Osteoblast (primary cell): ENCODE measurements around the gene NEUROD6. TPM values are rescaled to one million over a fixed set of nuclear protein-coding genes. Genes with fewer than 3 reads are reported as not detected.
A peak's percentile ranks its signal among the peaks of the same experiment; 100 is the strongest.

Source experiments
- DNase-seq: peaks from one replicate; pipeline ENCODE4 v3.0.0; 2011; ENCODE audit warnings: low spot score, mixed read lengths; ENCODE audit not compliant: insufficient read length; ENCODE audit errors: missing footprints
- H2AFZ ChIP-seq: 2 replicates; pipeline ENCODE4 v1.6.0; 2011; ENCODE audit warnings: mild to moderate bottlenecking, low read length
- H3K27ac ChIP-seq: 2 replicates; pipeline ENCODE4 v1.5.1; 2011; ENCODE audit warnings: mild to moderate bottlenecking, low read depth, low read length, moderate library complexity
- H3K27me3 ChIP-seq: 2 replicates; pipeline ENCODE4 v1.6.0; 2012; ENCODE audit warnings: mild to moderate bottlenecking, control low read depth, inconsistent platforms, low read length, moderate library complexity; ENCODE audit not compliant: insufficient read depth
- H3K36me3 ChIP-seq: 2 replicates; pipeline ENCODE4 v1.5.1; 2011; ENCODE audit warnings: mild to moderate bottlenecking, low read length, control low read depth, moderate library complexity; ENCODE audit not compliant: insufficient read depth
- H3K4me1 ChIP-seq: 2 replicates; pipeline ENCODE4 v1.5.1; 2011; ENCODE audit warnings: mild to moderate bottlenecking, low read length, control low read depth, moderate library complexity; ENCODE audit not compliant: insufficient read depth
- H3K4me2 ChIP-seq: 2 replicates; pipeline ENCODE4 v1.6.0; 2011; ENCODE audit warnings: mild to moderate bottlenecking, low read length; ENCODE audit not compliant: insufficient read depth
- H3K4me3 ChIP-seq: fragments of 200-600 bp; sonication (generic); 3 replicates; pipeline ENCODE4 v1.5.1; 2012; ENCODE audit warnings: mild to moderate bottlenecking, low read length, inconsistent platforms; ENCODE audit not compliant: insufficient read depth
- H3K79me2 ChIP-seq: 2 replicates; pipeline ENCODE4 v1.6.0; 2012; ENCODE audit warnings: mild to moderate bottlenecking, low read length, control low read depth, inconsistent platforms; ENCODE audit not compliant: insufficient read depth
- H3K9me3 ChIP-seq: 2 replicates; pipeline ENCODE4 v1.5.1; 2011; ENCODE audit warnings: low read depth, low read length, control low read depth
- H4K20me1 ChIP-seq: 2 replicates; pipeline ENCODE4 v1.6.0; 2012; ENCODE audit warnings: mild to moderate bottlenecking, low read length, control low read depth; ENCODE audit not compliant: insufficient read depth
- CTCF ChIP-seq: IDR thresholded peaks from 2 replicates; pipeline ENCODE4 v1.5.1; 2011; ENCODE audit warnings: mild to moderate bottlenecking, low read depth, low read length, moderate library complexity; ENCODE audit errors: extremely low read depth
- total RNA-seq: library from RNA; depleted of rRNA; stranded (reverse); fragments of >200 nt; gene quantifications from 2 replicates; pipeline ENCODE4 v1.2.3, GENCODE V29; 2012

NEUROD6 gene
- total RNA-seq, 1 donor: not detected

GRCh38 chr7:31345421-31345820 lies 4.9 kb upstream of the NEUROD6 start:
- Histone ChIP-seq H3K79me2 (no peaks in the 10 kb centered on the region), H3K4me1 (no peaks in the 10 kb centered on the region), H3K4me3 (no peak overlapping the region), H3K36me3 (no peaks in the 10 kb centered on the region), H3K27me3 (no peaks in the 10 kb centered on the region), H3K4me2 (no peak overlapping the region), H3K27ac (no peak overlapping the region), H2AFZ (no peak overlapping the region), H4K20me1 (no peaks in the 10 kb centered on the region), H3K9me3 (no peaks in the 10 kb centered on the region)
- no peak for TF ChIP-seq CTCF
- DNase-seq: no peak

GRCh38 chr7:31343516-31344305 lies 3.2 kb upstream of the NEUROD6 start:
- TF ChIP-seq CTCF: no peak
- no peaks in the 10 kb centered on the region for H3K4me1 ChIP-seq
- H3K4me3 ChIP-seq: no peak overlapping the region
- no peak overlapping the region for H3K4me2 ChIP-seq
- H3K36me3 ChIP-seq: no peaks in the 10 kb centered on the region
- no peaks in the 10 kb centered on the region for H3K79me2 ChIP-seq
- H2AFZ ChIP-seq: no peak overlapping the region
- DNase-seq: no peak
- H3K27me3 ChIP-seq: no peaks in the 10 kb centered on the region
- H3K27ac ChIP-seq: no peak overlapping the region
- no peaks in the 10 kb centered on the region for H3K9me3 ChIP-seq
- no peaks in the 10 kb centered on the region for H4K20me1 ChIP-seq

- H3K27me3 ChIP-seq: peaks cover 10% of the 10 kb centered on the region
- no peaks in the 10 kb centered on the region for H3K9me3 ChIP-seq
- no peaks in the 10 kb centered on the region for H3K79me2 ChIP-seq
- no peak overlapping the region for H2AFZ ChIP-seq
- H3K4me1 ChIP-seq: no peaks in the 10 kb centered on the region
- H3K27ac ChIP-seq: no peak overlapping the region
- no peaks in the 10 kb centered on the region for H3K36me3 ChIP-seq
- no peak for DNase-seq
- H4K20me1 ChIP-seq: no peaks in the 10 kb centered on the region
- H3K4me2 ChIP-seq: no peak overlapping the region
- TF ChIP-seq CTCF: no peak
- H3K4me3 ChIP-seq: no peak overlapping the region
Observed at GRCh38 chr7:31341141-31341540, 615 bp upstream of the NEUROD6 start.

- no peaks in the 10 kb centered on the region for H3K4me1 ChIP-seq
- no peak for TF ChIP-seq CTCF
Observed at GRCh38 chr7:31340051-31340450, 475 bp downstream of the NEUROD6 start.

More at GRCh38 chr7:31340051-31340450, 475 bp downstream of the NEUROD6 start:
- Histone ChIP-seq H2AFZ (no peak overlapping the region), H3K27me3 (peaks cover 13% of the 10 kb centered on the region), H3K4me2 (no peak overlapping the region), H3K27ac (no peak overlapping the region), H3K4me3 (no peak overlapping the region), H3K36me3 (no peaks in the 10 kb centered on the region), H3K9me3 (no peaks in the 10 kb centered on the region), H4K20me1 (no peaks in the 10 kb centered on the region), H3K79me2 (no peaks in the 10 kb centered on the region)
- peak; percentile 58 for DNase-seq
